Measurements from ENCODE around the gene CNTNAP2.

- no peak for TF ChIP-seq CTCF (IDR thresholded peaks at IDR 0.05 in 2 of 3, conservative IDR thresholded peaks at IDR 0.05 in 1 of 3; ENCODE audit: insufficient read depth in 2 of 3, low read depth in 1 of 3, low read length in 3 of 3)
- no peak for TF ChIP-seq CEBPG (CRISPR knock-in tag; IDR thresholded peaks at IDR 0.05)
- TF ChIP-seq CEBPG (tag; conservative IDR thresholded peaks at IDR 0.05 in 1 of 2, IDR thresholded peaks at IDR 0.05 in 1 of 2), result no peak
- no peak for TF ChIP-seq HDAC2 (IDR thresholded peaks at IDR 0.05)
- no peak for TF ChIP-seq GTF2F1 (IDR thresholded peaks at IDR 0.05; ENCODE audit: low read depth, low read length)
- no peak for TF ChIP-seq SETDB1 (IDR thresholded peaks at IDR 0.05; ENCODE audit: low read length)
- TF ChIP-seq ZNF239 (CRISPR knock-in tag; IDR thresholded peaks at IDR 0.05), result no peak
- TF ChIP-seq ZNF253 (CRISPR knock-in tag; conservative IDR thresholded peaks at IDR 0.05), result no peak
- TF ChIP-seq L3MBTL2 (IDR thresholded peaks at IDR 0.05), result no peak
Measured at GRCh38 chr7:148344406-148344805, 2227.8 kb downstream of the CNTNAP2 start.
